SH-SY5Y (cell line): ENCODE data around the gene SH3BP2.

Experiments
- GATA2 ChIP-seq: IDR thresholded peaks from 2 replicates; pipeline ENCODE4 v1.6.1; 2011; ENCODE audit warnings: mild to moderate bottlenecking, low read depth, low read length
- GATA3 ChIP-seq: IDR thresholded peaks from 2 replicates; pipeline ENCODE4 v1.6.1; 2011; ENCODE audit warnings: low read depth, mild to moderate bottlenecking, low read length, moderate library complexity

DNA sequence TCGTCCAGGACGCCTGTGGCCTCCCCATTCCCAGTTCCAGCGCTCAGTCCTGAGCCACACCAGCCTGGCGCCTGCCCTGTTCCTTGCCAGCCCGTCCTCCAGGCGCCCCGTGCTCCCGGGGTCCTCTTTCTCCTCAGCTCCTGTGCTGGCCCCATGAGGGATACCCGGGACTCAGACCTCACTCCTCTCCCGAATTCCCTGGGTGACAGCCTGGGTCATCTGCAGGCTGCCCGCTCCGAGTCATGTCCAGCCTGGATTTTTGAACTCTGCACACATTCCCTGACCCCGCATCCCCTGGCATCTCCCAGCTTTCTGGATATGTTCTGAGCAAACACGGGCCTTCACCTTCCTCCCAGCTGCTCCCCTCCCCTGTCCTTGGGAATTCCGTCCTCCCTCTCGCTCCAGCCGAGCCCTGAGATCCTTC, 35.9 kb downstream of the SH3BP2 start:
- TF ChIP-seq GATA2 (no peak), GATA3 (no peak)
